Left colon (tissue), 2 donors: ENCODE measurements around the gene PNRC1. TPM values are rescaled to one million over a fixed set of nuclear protein-coding genes. Genes with fewer than 3 reads are reported as not detected.
A peak's percentile ranks its signal among the peaks of the same experiment; 100 is the strongest.
"Not testable (repeated sequence)": the region's sequence is repeated elsewhere in the genome, so short reads cannot be mapped to it uniquely, and the experiment has no call there.

ENCODE experiments used
- ATAC-seq: fragments of 200-7000 bp; cut with Tn5 transposase; one replicate; pipeline ENCODE4 v1.9.1; 2020; ENCODE audit warnings: mild to moderate bottlenecking, moderate library complexity
- DNase-seq, 2 donors: peaks; one replicate each; pipeline ENCODE4 v3.0.0-alpha.2; 2020
- intact Hi-C, 2 donors: fragments of 100-400 bp; cut with DNase I in 1 of 2; cut with micrococcal nuclease in 1 of 2; formaldehyde crosslinking; loops; one replicate each; pipeline versions ENCODE4 v1.11.2 to v1.14.0; 2022; cut with DNase I, micrococcal nuclease
- long read RNA-seq: library from polyadenylated mRNA; unstranded; transcript quantifications from one replicate; pipeline ENCODE4 v2.0.0, GENCODE V29; 2021
- total RNA-seq, 2 donors: library from RNA; stranded (reverse); fragmentation: NEBNext Ultra II Directional; extraction: Animal tissue kit (Norgen Biotek cat#: 25700); gene quantifications; one replicate each; pipeline ENCODE4 v1.2.1, GENCODE V29; 2021
- donor health status: DM: no; HTN: no; CAD: no.
- donor health status: DM: yes; HTN: yes; CAD: no.

The PNRC1 gene
- 100 to 1,000 TPM in 1 of 2 donors, 10 to 100 TPM in 1; 73.1 to 138 TPM for total RNA-seq
- long read RNA-seq, transcript PNRC1-201 (2 exons, 2,065 nt) = major isoform, 125 of 133 reads
- long read RNA-seq, partial matches to known transcripts = 0 of 133 reads
- long read RNA-seq, other reads (novel, unspliced or antisense) = 5 of 133 reads

DNA sequence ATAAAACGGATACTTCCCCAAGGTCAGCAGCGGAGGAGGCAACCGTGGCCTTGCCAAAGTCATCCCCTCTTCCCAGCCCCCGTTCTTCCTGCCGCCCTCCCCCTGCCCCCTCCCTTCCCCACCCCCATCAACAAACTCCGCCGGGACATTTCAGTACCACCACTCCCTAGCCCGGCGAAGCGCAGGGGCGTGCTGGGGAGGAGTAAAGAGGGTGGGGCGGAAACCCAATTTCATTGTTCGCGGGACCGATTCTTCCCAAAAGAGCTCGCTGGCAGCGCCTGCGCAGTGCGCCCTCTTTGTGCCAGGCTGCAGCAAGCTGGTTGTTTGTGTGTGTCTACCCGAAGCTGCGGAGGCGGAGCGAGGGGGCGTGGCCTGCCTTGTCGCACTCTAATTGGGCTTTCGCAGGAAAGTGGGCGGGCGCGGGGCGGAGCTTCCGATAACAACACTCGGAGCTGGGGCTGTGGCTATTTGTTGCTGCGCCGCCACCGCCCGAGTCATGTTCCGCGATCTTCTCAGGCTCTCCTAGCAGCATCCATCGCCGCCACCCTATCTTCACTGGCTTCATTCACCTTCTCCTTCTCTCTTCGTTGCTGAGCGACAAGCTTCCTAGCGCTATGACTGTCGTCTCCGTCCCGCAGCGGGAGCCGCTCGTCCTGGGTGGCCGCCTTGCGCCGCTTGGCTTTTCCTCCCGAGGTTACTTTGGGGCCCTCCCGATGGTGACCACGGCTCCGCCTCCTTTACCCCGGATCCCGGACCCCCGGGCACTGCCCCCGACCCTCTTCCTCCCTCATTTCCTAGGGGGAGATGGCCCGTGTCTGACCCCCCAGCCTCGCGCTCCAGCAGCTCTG, at the start of gene PNRC1:
PNRC1 (plus strand) TSS at position 471 of the 848 bp plus-strand sequence; CDS start at position 615, 144 bp downstream.
- intact Hi-C loops = no loop called here
- DNase-seq (peak; percentile 100), ATAC-seq (peak; percentile 84)

DNA sequence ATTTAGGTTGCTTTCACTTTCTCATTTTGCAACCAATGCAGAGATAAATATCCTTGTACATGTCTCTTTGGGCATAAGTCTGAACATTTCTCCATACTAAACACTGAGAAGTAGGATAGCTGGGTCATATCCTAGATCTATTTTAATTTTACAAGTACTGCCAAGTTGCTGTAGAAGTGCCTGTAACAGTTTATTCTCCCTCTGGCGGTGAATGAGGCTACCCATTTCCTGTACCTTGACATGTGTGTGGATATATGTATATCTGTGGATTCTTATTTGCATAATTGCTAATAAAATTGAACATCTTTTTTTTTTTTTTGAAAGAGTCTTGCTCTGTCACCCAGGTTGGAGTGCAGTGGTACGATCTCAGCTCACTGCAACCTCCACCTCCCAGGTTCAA, 48.0 kb upstream of the PNRC1 start:
- intact Hi-C loops = no loop called here
- DNase-seq = no peak
- ATAC-seq = no peak

DNA sequence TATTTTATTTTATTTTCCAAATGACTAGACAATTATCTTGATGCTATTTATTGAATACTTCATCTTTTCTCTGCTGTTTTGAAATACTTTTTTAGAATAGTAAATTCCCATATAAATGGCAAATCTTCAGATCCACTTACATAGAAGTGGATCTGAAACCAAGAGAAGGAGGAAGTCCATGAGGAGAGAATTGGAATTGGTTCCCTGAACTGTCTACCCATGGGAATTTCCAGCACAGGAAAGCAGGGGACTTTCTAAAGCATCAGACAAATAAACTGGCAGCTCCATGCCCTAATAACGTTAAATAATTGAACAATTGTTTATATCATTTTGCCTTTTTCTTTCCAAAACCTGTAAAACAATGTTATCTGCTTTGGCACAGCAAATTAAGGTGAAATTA, 47.1 kb upstream of the PNRC1 start:
- no peak for DNase-seq
- no peak for ATAC-seq
- intact Hi-C loops = no loop called here

GRCh38 chr6:89034116-89034515, 46.4 kb upstream of the PNRC1 start:
- intact Hi-C loops, ATAC-seq, DNase-seq: not testable (repeated sequence)

DNA sequence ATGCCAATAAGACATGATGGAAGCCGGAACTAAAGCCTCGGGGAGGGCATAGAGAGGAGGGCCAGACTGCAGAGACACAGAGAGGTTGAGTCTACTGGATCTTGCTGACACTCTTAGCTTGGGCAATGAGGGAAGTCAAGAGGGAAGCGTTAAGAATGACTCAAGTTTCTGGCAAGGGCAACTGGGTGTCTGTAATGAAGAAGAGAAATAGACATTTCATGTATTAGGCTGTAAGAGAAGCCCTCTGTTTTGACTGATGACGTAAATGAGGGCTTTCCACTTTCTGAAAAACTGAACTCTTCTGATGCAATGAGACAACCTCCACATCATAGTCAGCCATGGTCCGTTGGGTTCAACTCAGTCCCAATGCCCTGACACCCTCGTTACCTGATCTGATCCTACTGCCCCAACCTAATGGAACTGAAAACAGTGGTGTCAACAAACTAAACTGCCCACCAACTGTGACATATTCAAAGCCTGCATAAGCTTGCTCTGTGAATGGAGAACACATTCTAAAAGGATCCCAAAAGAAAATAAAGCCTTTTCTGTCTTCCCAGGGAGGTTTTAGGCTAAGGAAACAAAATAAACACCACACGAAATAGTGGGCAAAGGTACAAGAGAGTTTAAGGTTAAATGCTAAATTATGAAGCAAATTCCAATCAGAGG, 45.8 kb upstream of the PNRC1 start:
- ATAC-seq (no peak), DNase-seq (no peak)
- intact Hi-C loops = no loop called here

DNA sequence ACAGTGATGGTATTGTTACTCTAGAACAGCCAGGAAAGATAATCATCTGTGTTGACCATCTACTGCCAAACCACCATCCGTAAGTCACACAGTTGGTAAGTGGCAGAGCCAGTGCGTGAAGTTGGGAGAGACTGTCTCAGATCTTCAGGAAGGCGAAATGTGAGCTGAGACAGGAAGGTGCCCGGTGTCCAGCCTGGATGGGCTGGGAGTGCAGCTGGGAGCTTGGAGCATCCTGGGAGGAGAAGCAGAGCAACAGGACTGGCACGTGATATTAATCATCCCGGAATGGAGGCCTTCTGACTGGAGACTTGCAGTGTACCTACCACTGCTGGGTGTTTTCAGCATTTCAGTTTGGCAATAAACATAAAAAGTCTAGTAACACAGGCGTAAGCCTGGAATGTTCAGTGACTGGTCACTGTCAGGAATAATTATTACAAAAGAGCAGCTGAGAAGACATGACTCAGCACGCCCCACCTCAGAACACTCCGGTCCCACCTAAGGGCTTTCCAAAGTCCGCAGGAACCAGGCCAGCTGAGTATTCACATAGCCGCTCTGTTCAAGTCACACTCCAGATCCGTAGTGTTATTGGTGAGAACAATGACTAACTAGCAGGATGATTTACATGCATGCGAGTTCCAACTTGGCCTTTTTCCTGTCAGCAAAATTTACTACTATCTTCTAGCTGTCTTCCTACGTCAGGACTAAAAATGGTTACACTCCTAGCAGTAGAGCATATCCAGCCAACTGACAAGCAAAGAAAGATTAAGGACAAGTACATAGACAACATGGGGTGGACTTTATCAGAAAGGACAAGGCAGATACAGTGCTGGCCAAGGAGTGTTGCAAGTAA, 45.1 kb upstream of the PNRC1 start:
- intact Hi-C loops = no loop called here
- peak; percentile 75 to 95 for DNase-seq
- ATAC-seq = peak; percentile 94

DNA sequence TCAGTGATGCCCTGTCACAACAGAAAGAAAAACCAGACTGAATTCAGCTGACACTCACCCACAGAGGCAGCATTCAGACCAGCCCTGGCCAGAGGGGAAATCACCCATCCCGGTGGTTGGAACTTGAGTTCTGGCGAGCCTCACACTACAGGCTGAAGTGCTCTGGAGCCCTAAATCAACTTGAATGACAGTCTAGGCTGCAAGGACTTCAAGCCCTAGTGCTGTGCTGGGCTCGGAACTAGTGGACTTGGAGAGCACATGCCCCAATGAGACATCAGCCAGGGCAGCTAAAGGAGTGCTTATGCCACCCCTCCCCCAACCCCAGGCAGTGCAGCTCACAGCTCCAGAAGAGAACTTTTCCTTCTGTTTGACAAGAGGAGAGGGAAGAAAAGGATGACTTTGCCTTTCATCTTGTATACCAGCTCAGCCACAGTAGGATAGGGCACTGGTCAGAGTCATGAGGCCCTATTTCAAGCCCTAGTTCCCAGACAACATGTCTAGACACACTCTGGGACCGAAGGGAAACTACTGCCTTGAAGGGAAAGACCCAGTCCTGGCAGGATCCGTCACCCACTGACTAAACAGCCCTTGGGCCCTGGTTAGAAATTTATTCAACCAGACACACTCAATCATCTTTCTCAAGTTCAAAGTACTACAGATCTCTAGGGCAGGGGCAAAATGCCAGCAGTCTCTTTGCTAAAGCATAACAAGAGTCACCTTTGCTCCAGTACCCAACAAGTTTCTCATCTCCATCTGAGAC, 43.2 kb upstream of the PNRC1 start:
- ATAC-seq (no peak), DNase-seq (no peak)
- intact Hi-C loops = no loop called here

- not testable (repeated sequence) for DNase-seq, ATAC-seq
Measured at GRCh38 chr6:89037901-89038293, 42.7 kb upstream of the PNRC1 start.

DNA sequence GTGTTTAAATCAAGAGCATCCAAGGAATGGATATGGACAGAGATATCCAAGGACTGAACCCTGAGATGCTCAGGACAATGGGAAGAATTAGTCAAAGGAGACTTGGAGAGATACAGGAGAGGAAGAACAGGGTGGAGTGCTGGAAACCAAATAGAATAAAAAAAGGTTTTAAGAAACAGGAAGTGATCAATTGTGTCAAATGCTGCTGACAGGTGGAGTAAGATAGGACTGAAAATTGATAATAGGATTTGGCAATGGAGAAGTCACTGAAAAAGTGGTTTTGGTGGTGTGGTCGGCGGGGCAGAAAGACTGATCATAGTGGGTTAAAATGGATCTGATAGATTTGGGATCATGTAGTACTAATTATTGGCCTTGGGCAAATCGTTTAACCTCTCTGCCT, 37.9 kb upstream of the PNRC1 start:
- no peak for DNase-seq
- intact Hi-C loops = no loop called here
- ATAC-seq = no peak

More at GRCh38 chr6:89037901-89038293, 42.7 kb upstream of the PNRC1 start:
- intact Hi-C loops = not testable (repeated sequence)

DNA sequence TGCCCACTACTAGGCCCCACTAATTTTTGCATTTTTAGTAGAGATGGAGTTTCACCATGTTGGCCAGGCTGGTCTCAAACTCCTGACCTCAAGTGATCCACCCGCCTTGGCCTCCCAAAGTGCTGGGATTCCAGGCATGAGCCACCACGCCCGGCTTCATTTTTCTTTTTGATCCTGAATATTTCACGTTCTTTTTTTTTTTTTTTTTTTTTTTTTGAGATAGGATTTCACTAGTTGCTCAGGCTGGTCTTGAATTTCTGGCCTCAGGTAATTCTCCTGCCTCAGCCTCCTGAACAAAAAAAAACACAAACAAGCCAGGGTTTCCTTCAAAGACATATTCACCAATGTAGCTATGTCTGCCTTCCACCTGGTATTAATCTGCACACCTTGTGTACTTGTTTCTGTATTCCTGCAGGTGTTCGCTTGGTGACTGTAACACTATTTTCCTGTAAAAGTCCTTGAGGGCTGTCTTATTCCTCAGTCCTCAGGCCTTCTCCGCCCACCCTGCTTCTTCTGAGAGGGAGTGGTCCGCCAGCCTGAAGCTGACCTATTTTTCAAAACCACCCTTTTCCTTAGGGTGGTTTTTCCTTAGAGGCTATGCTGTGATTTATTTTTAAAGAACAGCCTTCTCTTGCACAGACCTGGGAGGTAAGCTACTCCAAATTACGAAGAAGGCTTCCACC, 36.1 kb upstream of the PNRC1 start:
- ATAC-seq = no peak
- intact Hi-C loops = no loop called here
- no peak for DNase-seq

DNA sequence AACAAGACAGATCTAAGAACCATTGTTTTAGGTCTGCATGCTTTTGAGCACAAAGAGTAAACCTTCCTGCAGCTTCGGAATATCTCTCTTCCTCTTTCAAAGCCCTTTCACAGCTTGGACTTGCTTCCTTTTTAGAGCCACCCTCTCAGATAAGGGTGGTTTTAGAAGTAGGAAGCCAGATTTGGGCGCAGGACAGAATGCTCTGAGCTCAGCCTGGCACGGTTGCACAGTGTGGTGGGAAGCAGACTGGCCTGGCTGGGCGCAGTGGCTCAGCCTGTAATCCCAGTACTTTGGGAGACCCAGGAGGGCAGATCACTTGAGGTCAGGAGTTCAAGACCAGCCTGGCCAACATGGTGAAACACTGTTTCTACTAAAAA, 35.6 kb upstream of the PNRC1 start:
- intact Hi-C loops = no loop called here
- ATAC-seq = no peak
- no peak for DNase-seq

DNA sequence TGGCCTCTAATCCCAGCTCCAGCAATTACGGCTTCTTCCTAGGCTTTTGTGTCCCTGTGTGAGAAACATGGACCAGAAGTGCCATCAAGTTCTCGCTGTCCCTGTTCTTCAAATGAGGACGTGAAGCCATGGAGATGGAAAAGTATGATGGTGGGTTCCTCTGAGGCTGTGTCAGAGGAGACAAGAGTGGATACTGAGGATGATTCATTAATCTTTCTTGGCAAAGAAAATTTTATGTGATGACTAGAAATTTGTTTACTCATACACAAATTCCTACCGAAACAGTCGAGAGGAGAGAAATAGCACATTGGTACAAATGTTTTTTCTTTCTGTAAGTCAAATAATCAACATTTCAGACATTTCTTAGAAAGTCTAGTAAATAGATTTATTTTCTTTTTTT, 35.0 kb upstream of the PNRC1 start:
- no peak for ATAC-seq
- DNase-seq = no peak
- intact Hi-C loops = no loop called here

- ATAC-seq (peak; percentile 50), DNase-seq (no peak)
- intact Hi-C loops = no loop called here
Measured at GRCh38 chr6:89047473-89047872, 33.1 kb upstream of the PNRC1 start.

DNA sequence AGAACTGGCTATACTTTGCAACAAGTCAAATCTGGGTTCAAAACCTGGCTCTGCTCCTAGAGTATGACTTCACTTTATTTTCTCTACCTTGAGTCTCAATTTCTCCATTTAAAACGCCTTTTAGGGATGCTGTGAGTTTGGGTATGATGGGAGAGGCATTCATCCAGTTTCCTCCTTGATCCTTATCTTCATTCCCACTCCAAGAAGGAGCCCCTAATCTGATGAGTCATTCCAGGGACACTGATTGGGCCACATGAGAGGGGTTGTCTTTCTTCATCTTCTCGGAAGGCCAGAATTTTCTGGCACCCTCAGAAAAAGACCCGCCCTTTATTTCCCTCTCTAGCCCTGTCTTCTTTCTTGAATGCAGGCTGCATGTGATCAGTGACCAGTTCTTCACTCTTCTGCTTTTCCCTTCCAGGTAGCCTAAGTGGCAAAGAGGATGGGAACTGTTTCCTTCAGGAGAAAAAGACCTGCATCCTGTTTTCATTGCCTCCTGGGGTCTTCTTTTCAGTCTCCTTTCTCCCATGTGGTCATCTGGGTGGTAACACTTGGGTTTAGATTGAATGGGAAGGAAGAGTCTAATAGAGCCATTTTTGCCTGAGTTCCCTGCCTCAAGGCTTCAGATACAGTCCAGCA, 32.1 kb upstream of the PNRC1 start:
- ATAC-seq (no peak), DNase-seq (no peak)

GRCh38 chr6:89048985-89049384, 31.6 kb upstream of the PNRC1 start:
- DNase-seq (no peak), ATAC-seq (no peak)
- intact Hi-C loops = no loop called here

More for the DNA sequence above, 32.1 kb upstream of the PNRC1 start:
- intact Hi-C loops = no loop called here

DNA sequence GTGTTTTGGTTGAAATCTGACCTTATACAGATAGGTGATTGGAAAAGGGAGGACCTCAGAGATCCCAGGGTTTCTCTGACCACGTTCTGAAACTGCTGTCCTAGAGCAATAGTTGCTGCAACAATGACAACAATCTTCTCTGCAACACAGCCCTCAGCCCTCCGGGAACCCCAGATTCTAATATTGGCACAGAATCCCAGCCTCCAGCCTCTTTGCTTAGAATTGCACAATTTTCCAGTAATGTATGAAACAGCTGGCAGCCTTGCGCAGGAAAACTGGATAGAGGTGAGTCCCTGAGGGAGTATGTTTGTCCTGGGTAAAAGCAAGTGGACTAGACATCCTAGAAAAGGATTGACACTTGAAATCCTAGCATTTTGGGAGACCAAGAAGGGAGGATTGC, 30.4 kb upstream of the PNRC1 start:
- ATAC-seq = no peak
- intact Hi-C loops = no loop called here
- DNase-seq = no peak

GRCh38 chr6:89050697-89051096, 29.9 kb upstream of the PNRC1 start:
- no peak for ATAC-seq

More at GRCh38 chr6:89050697-89051096, 29.9 kb upstream of the PNRC1 start:
- intact Hi-C loops = no loop called here
- DNase-seq = no peak
